Osteocyte (in vitro differentiated cells): ENCODE measurements around the gene TDRD9. TPM values are rescaled to one million over a fixed set of nuclear protein-coding genes. Genes with fewer than 3 reads are reported as not detected.

Experiments used
- DNase-seq: peaks from one replicate; pipeline ENCODE4 v3.0.0; 2021; ENCODE audit warnings: mixed read lengths; ENCODE audit not compliant: unreplicated experiment; ENCODE audit errors: extremely low spot score
- H3K27ac Mint-ChIP-seq: one replicate; pipeline ENCODE4 v1.8.0; 2021; ENCODE audit warnings: mild to moderate bottlenecking, mixed read lengths; ENCODE audit not compliant: unreplicated experiment
- H3K27me3 Mint-ChIP-seq: one replicate; pipeline ENCODE4 v1.8.0; 2021; ENCODE audit warnings: mixed read lengths; ENCODE audit not compliant: unreplicated experiment
- H3K36me3 Mint-ChIP-seq: one replicate; pipeline ENCODE4 v1.8.0; 2021; ENCODE audit warnings: mixed read lengths; ENCODE audit not compliant: unreplicated experiment
- H3K4me1 Mint-ChIP-seq: one replicate; pipeline ENCODE4 v1.8.0; 2021; ENCODE audit warnings: mixed read lengths; ENCODE audit not compliant: unreplicated experiment
- H3K4me3 Mint-ChIP-seq: one replicate; pipeline ENCODE4 v1.8.0; 2021; ENCODE audit warnings: mild to moderate bottlenecking, moderate library complexity, mixed read lengths; ENCODE audit not compliant: unreplicated experiment
- H3K9me3 Mint-ChIP-seq: one replicate; pipeline ENCODE4 v1.8.0; 2021; ENCODE audit warnings: mixed read lengths; ENCODE audit not compliant: unreplicated experiment
- CTCF ChIP-seq: fragments of 200-600 bp; sonication (generic); IDR thresholded peaks from 2 replicates; pipeline ENCODE4 v1.5.0; 2021; ENCODE audit warnings: antibody characterized with exemption, mild to moderate bottlenecking, moderate library complexity
- total RNA-seq: library from RNA; stranded (reverse); gene quantifications from 2 replicates; pipeline ENCODE4 v1.2.1, GENCODE V29; 2021

The TDRD9 gene
- total RNA-seq, 1 donor from 2014 or later, result not detected

GRCh38 chr14:103948442-103948841, 20.2 kb downstream of the TDRD9 start:
- H3K4me3 Mint-ChIP-seq, result no peak overlapping the region
- DNase-seq, result no peak
- H3K27ac Mint-ChIP-seq, result no peak overlapping the region
- no peaks in the 10 kb centered on the region for H3K4me1 Mint-ChIP-seq
- no peak for TF ChIP-seq CTCF
- peaks cover 13% of the 10 kb centered on the region for H3K27me3 Mint-ChIP-seq
- no peaks in the 10 kb centered on the region for H3K36me3 Mint-ChIP-seq
- peaks cover 10% of the 10 kb centered on the region for H3K9me3 Mint-ChIP-seq

GRCh38 chr14:103949131-103949790, 21.0 kb downstream of the TDRD9 start:
- H3K27ac Mint-ChIP-seq, result no peak overlapping the region
- no peak for TF ChIP-seq CTCF

GRCh38 chr14:103960457-103961055, 32.3 kb downstream of the TDRD9 start:
- no peaks in the 10 kb centered on the region for H3K36me3 Mint-ChIP-seq
- H3K9me3 Mint-ChIP-seq, result no peaks in the 10 kb centered on the region
- no peaks in the 10 kb centered on the region for H3K4me1 Mint-ChIP-seq
- H3K4me3 Mint-ChIP-seq, result no peak overlapping the region
- no peak for DNase-seq
- peaks cover 21% of the 10 kb centered on the region for H3K27me3 Mint-ChIP-seq
- H3K27ac Mint-ChIP-seq, result no peak overlapping the region
- no peak for TF ChIP-seq CTCF

More at GRCh38 chr14:103949131-103949790, 21.0 kb downstream of the TDRD9 start:
- Mint-ChIP-seq H3K36me3 (no peaks in the 10 kb centered on the region), H3K27me3 (peaks cover 14% of the 10 kb centered on the region), H3K4me1 (no peaks in the 10 kb centered on the region), H3K9me3 (peaks cover 10% of the 10 kb centered on the region), H3K4me3 (no peak overlapping the region)
- no peak for DNase-seq

GRCh38 chr14:103961928-103962578, 33.8 kb downstream of the TDRD9 start:
- DNase-seq, result no peak
- Mint-ChIP-seq H3K27ac (no peak overlapping the region), H3K27me3 (peaks cover 21% of the 10 kb centered on the region), H3K4me3 (no peak overlapping the region), H3K4me1 (no peaks in the 10 kb centered on the region), H3K9me3 (no peaks in the 10 kb centered on the region), H3K36me3 (no peaks in the 10 kb centered on the region)
- no peak for TF ChIP-seq CTCF

- no peaks in the 10 kb centered on the region for H3K4me1 Mint-ChIP-seq
- H3K9me3 Mint-ChIP-seq, result no peaks in the 10 kb centered on the region
- no peak for TF ChIP-seq CTCF
- no peak overlapping the region for H3K27ac Mint-ChIP-seq
- no peak for DNase-seq
- peaks cover 24% of the 10 kb centered on the region for H3K27me3 Mint-ChIP-seq
- no peak overlapping the region for H3K4me3 Mint-ChIP-seq
- no peaks in the 10 kb centered on the region for H3K36me3 Mint-ChIP-seq
Measured at GRCh38 chr14:103966631-103967030, 38.4 kb downstream of the TDRD9 start.
